HUES6 (cell line): ENCODE data around the gene AKT1.

ENCODE experiments used
- H3K27ac ChIP-seq: 2 replicates; pipeline ENCODE4 v1.7.0; 2013; ENCODE audit warnings: low read depth, mild to moderate bottlenecking, low read length, inconsistent platforms
- H3K27me3 ChIP-seq: 2 replicates; pipeline ENCODE4 v1.6.1; 2013; ENCODE audit warnings: low read length; ENCODE audit not compliant: control insufficient read depth, insufficient read depth
- H3K36me3 ChIP-seq: 2 replicates; pipeline ENCODE4 v1.6.1; 2013; ENCODE audit warnings: low read length; ENCODE audit not compliant: control insufficient read depth, insufficient read depth
- H3K4me1 ChIP-seq: 2 replicates; pipeline ENCODE4 v1.6.1; 2013; ENCODE audit warnings: low read length; ENCODE audit not compliant: control insufficient read depth, insufficient read depth
- H3K4me3 ChIP-seq: 2 replicates; pipeline ENCODE4 v1.5.1; 2013; ENCODE audit warnings: low read depth, low read length
- H3K9ac ChIP-seq: one replicate; pipeline ENCODE4 v1.6.1; 2013; ENCODE audit warnings: mild to moderate bottlenecking, low read length
- H3K9me3 ChIP-seq: 2 replicates; pipeline ENCODE4 v1.6.1; 2013; ENCODE audit warnings: low read depth, low read length; ENCODE audit not compliant: control insufficient read depth, insufficient read depth

The AKT1 gene

GRCh38 chr14:104739546-104740516 is 55.7 kb downstream of the AKT1 start:
- Histone ChIP-seq H3K27ac (no peak overlapping the region), H3K27me3 (no peaks in the 10 kb centered on the region), H3K9me3 (no peaks in the 10 kb centered on the region), H3K4me1 (peaks cover 4% of the 10 kb centered on the region; the same call in 1 of the 2 replicates), H3K36me3 (peaks cover 8% of the 10 kb centered on the region), H3K9ac (no peak overlapping the region), H3K4me3 (no peak overlapping the region)

GRCh38 chr14:104739026-104739425 is 56.5 kb downstream of the AKT1 start:
- no peak overlapping the region for H3K4me3 ChIP-seq
- no peaks in the 10 kb centered on the region for H3K9me3 ChIP-seq
- H3K27me3 ChIP-seq, result 0 out of 2 replicates have a peak, but pooled peaks cover 2% of the 10 kb centered on the region
- peaks cover 4% of the 10 kb centered on the region; the same call in 1 of the 2 replicates for H3K4me1 ChIP-seq
- peaks cover 6% of the 10 kb centered on the region for H3K36me3 ChIP-seq
- H3K27ac ChIP-seq, result no peak overlapping the region
- H3K9ac ChIP-seq, result no peak overlapping the region

GRCh38 chr14:104738375-104739019 is 57.1 kb downstream of the AKT1 start:
- Histone ChIP-seq H3K4me1 (peaks cover 4% of the 10 kb centered on the region; the same call in 1 of the 2 replicates), H3K9me3 (no peaks in the 10 kb centered on the region), H3K4me3 (no peak overlapping the region), H3K27ac (no peak overlapping the region), H3K27me3 (0 out of 2 replicates have a peak, but pooled peaks cover 2% of the 10 kb centered on the region), H3K9ac (no peak overlapping the region), H3K36me3 (peaks cover 6% of the 10 kb centered on the region)

- Histone ChIP-seq H3K4me3 (no peak overlapping the region), H3K9me3 (no peaks in the 10 kb centered on the region), H3K27me3 (0 out of 2 replicates have a peak, but pooled peaks cover 2% of the 10 kb centered on the region), H3K9ac (no peak overlapping the region), H3K27ac (no peak overlapping the region), H3K36me3 (peaks cover 6% of the 10 kb centered on the region; the same call in 1 of the 2 replicates), H3K4me1 (peaks cover 4% of the 10 kb centered on the region; the same call in 1 of the 2 replicates)
Measured at GRCh38 chr14:104735830-104736642, 59.5 kb downstream of the AKT1 start.

- Histone ChIP-seq H3K27ac (no peak overlapping the region), H3K9ac (no peak overlapping the region), H3K9me3 (no peaks in the 10 kb centered on the region), H3K36me3 (peaks cover 4% of the 10 kb centered on the region; the same call in 1 of the 2 replicates), H3K4me3 (no peak overlapping the region), H3K4me1 (peaks cover 4% of the 10 kb centered on the region; the same call in 1 of the 2 replicates), H3K27me3 (0 out of 2 replicates have a peak, but pooled peaks cover 2% of the 10 kb centered on the region)
Measured at GRCh38 chr14:104734991-104735779, 60.4 kb downstream of the AKT1 start.

- Histone ChIP-seq H3K36me3 (no peaks in the 10 kb centered on the region), H3K4me3 (no peak overlapping the region), H3K9ac (no peak overlapping the region), H3K4me1 (peaks cover 4% of the 10 kb centered on the region; the same call in 1 of the 2 replicates), H3K27me3 (0 out of 2 replicates have a peak, but pooled peaks cover 2% of the 10 kb centered on the region), H3K9me3 (no peaks in the 10 kb centered on the region), H3K27ac (no peak overlapping the region)
Measured at GRCh38 chr14:104734601-104734990, 61.0 kb downstream of the AKT1 start.

- no peak overlapping the region for H3K27ac ChIP-seq
- H3K4me1 ChIP-seq, result peaks cover 4% of the 10 kb centered on the region; the same call in 1 of the 2 replicates
Measured at GRCh38 chr14:104734051-104734587, 61.4 kb downstream of the AKT1 start.

GRCh38 chr14:104732931-104733681 is 62.4 kb downstream of the AKT1 start:
- H3K9me3 ChIP-seq, result no peaks in the 10 kb centered on the region
- H3K4me3 ChIP-seq, result no peak overlapping the region
- H3K27me3 ChIP-seq, result peaks cover 6% of the 10 kb centered on the region; the same call in 1 of the 2 replicates
- no peaks in the 10 kb centered on the region for H3K36me3 ChIP-seq
- peaks cover 4% of the 10 kb centered on the region; the same call in 1 of the 2 replicates for H3K4me1 ChIP-seq
- no peak overlapping the region for H3K27ac ChIP-seq
- no peak overlapping the region for H3K9ac ChIP-seq

More at GRCh38 chr14:104734051-104734587, 61.4 kb downstream of the AKT1 start:
- no peaks in the 10 kb centered on the region for H3K9me3 ChIP-seq
- H3K27me3 ChIP-seq, result 0 out of 2 replicates have a peak, but pooled peaks cover 2% of the 10 kb centered on the region
- H3K4me3 ChIP-seq, result no peak overlapping the region
- H3K36me3 ChIP-seq, result no peaks in the 10 kb centered on the region
- H3K9ac ChIP-seq, result no peak overlapping the region

GRCh38 chr14:104732355-104732804 is 63.2 kb downstream of the AKT1 start:
- H3K27me3 ChIP-seq, result peaks cover 8% of the 10 kb centered on the region; the same call in 1 of the 2 replicates
- no peak overlapping the region for H3K4me3 ChIP-seq
- H3K36me3 ChIP-seq, result no peaks in the 10 kb centered on the region
- H3K27ac ChIP-seq, result no peak overlapping the region
- peaks cover 4% of the 10 kb centered on the region; the same call in 1 of the 2 replicates for H3K4me1 ChIP-seq
- H3K9me3 ChIP-seq, result no peaks in the 10 kb centered on the region
- H3K9ac ChIP-seq, result no peak overlapping the region
